ENCODE data around the gene RAB13.

GRCh38 chr1:153937331-153937730 is 48.8 kb downstream of the RAB13 start:
- no peak for TF ChIP-seq CTCF (IDR thresholded peaks at IDR 0.05)
- no peak for TF ChIP-seq POLR2A (IDR thresholded peaks at IDR 0.05)
